HCT116 (cell line): ENCODE results near the gene EPHX1.

Experiments used
- EGR1 ChIP-seq: IDR thresholded peaks from 2 replicates; pipeline ENCODE4 v1.6.1; 2012; ENCODE audit warnings: low read depth
- EZH2 ChIP-seq: fragments of 200-600 bp; sonication (generic); IDR thresholded peaks from 2 replicates; pipeline ENCODE4 v1.6.1; 2017; ENCODE audit warnings: antibody characterized with exemption, mixed run types
- FOSL1 ChIP-seq: IDR thresholded peaks from 2 replicates; pipeline ENCODE4 v1.6.1; 2012; ENCODE audit warnings: low read depth
- POLR2A ChIP-seq: IDR thresholded peaks from 2 replicates; pipeline ENCODE4 v1.7.0; 2011; ENCODE audit warnings: borderline replicate concordance; ENCODE audit not compliant: insufficient read depth, insufficient read length; ENCODE audit errors: extremely low read depth
- POLR2AphosphoS5 ChIP-seq: IDR thresholded peaks from 2 replicates; pipeline ENCODE4 v1.6.1; 2011; ENCODE audit warnings: mild to moderate bottlenecking, low read depth, low read length, moderate library complexity
- TCF7L2 ChIP-seq: IDR thresholded peaks from 2 replicates; pipeline ENCODE4 v1.7.0; 2011; ENCODE audit warnings: borderline replicate concordance, inconsistent platforms; ENCODE audit not compliant: insufficient read depth, insufficient read length; ENCODE audit errors: extremely low read depth
- ZNF274 ChIP-seq: fragments of 200-500 bp; sonication (Bioruptor generic); IDR thresholded peaks from 2 replicates; pipeline ENCODE4 v1.6.1; 2014; ENCODE audit warnings: mild to moderate bottlenecking, low read depth, low read length, inconsistent platforms
- TF ChIP-seq, protein P1 (sequence below), 3 experiments: fragments of 200-600 bp in 1 of 3; sonication (generic) in 1 of 3; IDR thresholded peaks in 2 of 3; conservative IDR thresholded peaks in 1 of 3; 2 replicates each; pipeline ENCODE4 v1.5.1; 2012 to 2017; ENCODE audit warnings: low read depth in 2 of 3, low read length in 2 of 3, antibody characterized with exemption in 1 of 3, borderline replicate concordance in 1 of 3, control low read depth in 1 of 3, mild to moderate bottlenecking in 1 of 3, mixed read lengths in 1 of 3, mixed run types in 1 of 3, moderate library complexity in 1 of 3; ENCODE audit not compliant: insufficient read depth in 1 of 3
- TF ChIP-seq, protein P2 (sequence below): IDR thresholded peaks from 2 replicates; pipeline ENCODE4 v1.6.1; 2012
- TF ChIP-seq, protein P3 (sequence below): IDR thresholded peaks from 2 replicates; pipeline ENCODE4 v1.6.1; 2012; ENCODE audit warnings: low read depth
- TF ChIP-seq, protein P4 (sequence below): IDR thresholded peaks from 2 replicates; pipeline ENCODE4 v1.6.1; 2012

DNA sequence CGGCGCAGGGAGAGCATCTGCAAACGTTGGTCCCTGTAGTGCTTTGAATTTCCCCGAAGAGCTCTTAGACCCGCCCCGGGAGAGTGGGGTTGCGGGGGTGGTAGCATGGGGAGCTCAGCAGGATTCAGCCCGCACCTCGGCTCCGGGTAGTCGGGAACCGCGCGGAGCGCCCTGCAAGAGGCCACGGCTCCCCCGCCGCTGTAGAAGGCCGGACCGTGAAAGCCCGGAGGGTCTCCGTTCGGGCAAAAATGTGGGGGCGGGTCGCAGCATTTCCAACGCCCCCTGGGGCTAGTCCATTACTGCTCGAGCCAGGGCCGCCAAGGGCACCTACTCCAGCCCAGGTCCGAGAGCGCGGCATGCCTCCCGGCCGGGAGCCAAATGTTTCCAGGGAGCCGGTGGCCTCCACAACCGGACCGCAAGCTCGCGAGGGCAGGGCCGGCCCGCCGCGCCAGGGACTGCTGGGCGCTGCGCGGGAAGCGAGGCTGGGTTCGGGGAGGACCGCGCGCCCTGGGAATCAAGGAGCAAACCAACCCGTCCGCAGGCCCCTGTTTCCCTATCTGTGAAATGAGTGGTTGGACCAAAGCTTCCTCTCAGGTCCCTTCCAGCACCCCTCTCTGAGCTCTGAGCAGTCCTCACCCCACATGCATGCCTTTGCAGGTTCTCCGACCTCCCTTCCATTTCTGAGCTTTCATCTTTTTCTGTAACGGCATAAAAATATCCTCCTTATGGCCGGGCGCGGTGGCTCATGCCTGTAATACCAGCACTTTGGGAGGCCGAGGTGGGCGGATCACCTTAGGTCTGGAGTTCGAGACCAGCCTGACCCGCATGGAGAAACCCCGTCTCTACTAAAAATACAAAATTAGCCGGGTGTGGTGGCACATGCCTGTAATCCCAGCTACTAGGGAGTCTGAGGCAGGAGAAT lies 73.0 kb downstream of the EPHX1 start:
- TF ChIP-seq, protein P1, sequence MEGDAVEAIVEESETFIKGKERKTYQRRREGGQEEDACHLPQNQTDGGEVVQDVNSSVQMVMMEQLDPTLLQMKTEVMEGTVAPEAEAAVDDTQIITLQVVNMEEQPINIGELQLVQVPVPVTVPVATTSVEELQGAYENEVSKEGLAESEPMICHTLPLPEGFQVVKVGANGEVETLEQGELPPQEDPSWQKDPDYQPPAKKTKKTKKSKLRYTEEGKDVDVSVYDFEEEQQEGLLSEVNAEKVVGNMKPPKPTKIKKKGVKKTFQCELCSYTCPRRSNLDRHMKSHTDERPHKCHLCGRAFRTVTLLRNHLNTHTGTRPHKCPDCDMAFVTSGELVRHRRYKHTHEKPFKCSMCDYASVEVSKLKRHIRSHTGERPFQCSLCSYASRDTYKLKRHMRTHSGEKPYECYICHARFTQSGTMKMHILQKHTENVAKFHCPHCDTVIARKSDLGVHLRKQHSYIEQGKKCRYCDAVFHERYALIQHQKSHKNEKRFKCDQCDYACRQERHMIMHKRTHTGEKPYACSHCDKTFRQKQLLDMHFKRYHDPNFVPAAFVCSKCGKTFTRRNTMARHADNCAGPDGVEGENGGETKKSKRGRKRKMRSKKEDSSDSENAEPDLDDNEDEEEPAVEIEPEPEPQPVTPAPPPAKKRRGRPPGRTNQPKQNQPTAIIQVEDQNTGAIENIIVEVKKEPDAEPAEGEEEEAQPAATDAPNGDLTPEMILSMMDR (IDR thresholded peaks at IDR 0.05 in 2 of 3, conservative IDR thresholded peaks at IDR 0.05 in 1 of 3; ENCODE audit: borderline replicate concordance in 1 of 3, insufficient read depth in 1 of 3, low read depth in 2 of 3, low read length in 2 of 3) = no peak
- TF ChIP-seq FOSL1 (no peak), POLR2A (no peak), EGR1 (no peak), TCF7L2 (no peak), POLR2AphosphoS5 (no peak), EZH2 (no peak), ZNF274 (no peak)
- TF ChIP-seq, protein P2, sequence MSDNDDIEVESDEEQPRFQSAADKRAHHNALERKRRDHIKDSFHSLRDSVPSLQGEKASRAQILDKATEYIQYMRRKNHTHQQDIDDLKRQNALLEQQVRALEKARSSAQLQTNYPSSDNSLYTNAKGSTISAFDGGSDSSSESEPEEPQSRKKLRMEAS = no peak
- TF ChIP-seq, protein P3, sequence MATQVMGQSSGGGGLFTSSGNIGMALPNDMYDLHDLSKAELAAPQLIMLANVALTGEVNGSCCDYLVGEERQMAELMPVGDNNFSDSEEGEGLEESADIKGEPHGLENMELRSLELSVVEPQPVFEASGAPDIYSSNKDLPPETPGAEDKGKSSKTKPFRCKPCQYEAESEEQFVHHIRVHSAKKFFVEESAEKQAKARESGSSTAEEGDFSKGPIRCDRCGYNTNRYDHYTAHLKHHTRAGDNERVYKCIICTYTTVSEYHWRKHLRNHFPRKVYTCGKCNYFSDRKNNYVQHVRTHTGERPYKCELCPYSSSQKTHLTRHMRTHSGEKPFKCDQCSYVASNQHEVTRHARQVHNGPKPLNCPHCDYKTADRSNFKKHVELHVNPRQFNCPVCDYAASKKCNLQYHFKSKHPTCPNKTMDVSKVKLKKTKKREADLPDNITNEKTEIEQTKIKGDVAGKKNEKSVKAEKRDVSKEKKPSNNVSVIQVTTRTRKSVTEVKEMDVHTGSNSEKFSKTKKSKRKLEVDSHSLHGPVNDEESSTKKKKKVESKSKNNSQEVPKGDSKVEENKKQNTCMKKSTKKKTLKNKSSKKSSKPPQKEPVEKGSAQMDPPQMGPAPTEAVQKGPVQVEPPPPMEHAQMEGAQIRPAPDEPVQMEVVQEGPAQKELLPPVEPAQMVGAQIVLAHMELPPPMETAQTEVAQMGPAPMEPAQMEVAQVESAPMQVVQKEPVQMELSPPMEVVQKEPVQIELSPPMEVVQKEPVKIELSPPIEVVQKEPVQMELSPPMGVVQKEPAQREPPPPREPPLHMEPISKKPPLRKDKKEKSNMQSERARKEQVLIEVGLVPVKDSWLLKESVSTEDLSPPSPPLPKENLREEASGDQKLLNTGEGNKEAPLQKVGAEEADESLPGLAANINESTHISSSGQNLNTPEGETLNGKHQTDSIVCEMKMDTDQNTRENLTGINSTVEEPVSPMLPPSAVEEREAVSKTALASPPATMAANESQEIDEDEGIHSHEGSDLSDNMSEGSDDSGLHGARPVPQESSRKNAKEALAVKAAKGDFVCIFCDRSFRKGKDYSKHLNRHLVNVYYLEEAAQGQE = no peak
- TF ChIP-seq, protein P4, sequence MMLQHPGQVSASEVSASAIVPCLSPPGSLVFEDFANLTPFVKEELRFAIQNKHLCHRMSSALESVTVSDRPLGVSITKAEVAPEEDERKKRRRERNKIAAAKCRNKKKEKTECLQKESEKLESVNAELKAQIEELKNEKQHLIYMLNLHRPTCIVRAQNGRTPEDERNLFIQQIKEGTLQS = no peak
